HG02642 (cell line): ENCODE data around the gene DRICH1.
"Not testable (repeated sequence)": the region's sequence is repeated elsewhere in the genome, so short reads cannot be mapped to it uniquely, and the experiment has no call there.

Experiments used
- ATAC-seq: cut with Tn5 transposase; IDR thresholded peaks from one replicate; pipeline ENCODE4 v1.9.1; 2021; ENCODE audit warnings: mild to moderate bottlenecking; ENCODE audit not compliant: unreplicated experiment, poor library complexity

The DRICH1 gene, protein sequence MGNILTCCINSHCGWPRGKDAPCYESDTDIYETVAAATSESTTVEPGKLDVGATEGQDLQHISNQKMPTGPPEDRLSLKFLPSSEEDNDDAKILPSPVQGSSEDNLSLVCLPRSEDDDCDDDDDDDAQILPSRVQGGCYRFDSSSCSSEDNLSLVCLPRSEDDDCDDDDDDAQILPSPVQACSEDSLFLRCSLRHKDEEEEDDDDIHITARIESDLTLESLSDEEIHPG

GRCh38 chr22:23632178-23632577 is at the start of gene DRICH1:
TSS of gene DRICH1 (minus strand) at chr22:23632321. CDS start at chr22:23632023, 298 bp downstream.
- no peak for ATAC-seq

GRCh38 chr22:23681026-23681809 is 49.1 kb upstream of the DRICH1 start:
- ATAC-seq: no peak

DNA sequence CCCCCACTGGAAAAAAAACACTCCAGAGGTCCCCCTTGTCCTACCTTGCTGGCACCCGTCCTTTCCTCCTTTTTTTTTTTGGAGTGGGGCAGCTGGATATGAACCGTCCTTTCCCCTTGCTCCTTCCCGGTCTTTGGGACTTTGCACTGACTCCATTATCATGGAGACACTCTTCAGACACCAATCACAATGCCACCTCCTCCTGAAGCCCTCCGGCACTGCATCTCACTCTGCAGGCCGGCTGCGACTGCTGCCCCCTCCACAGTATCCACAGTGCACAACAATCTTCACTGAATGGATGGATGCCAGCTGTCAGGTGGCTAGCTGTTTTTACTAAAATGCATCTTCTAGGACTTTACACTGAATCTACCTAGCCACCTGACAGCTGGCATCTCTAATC is 46.0 kb upstream of the DRICH1 start:
- no peak for ATAC-seq

DNA sequence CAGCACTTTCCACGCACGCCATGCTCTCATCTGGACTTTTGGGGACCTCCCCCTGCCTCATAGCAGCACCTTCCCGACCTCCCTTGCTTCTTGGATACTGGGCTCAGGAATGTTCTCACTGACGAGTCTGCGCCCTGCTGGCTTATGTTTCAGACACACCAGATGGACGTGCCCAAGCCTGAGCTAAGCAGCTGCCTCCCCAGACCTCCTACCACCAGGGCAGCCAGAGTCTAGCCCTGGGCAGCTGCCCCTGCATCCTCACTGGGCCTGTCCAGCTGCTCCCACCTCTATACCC is 45.5 kb upstream of the DRICH1 start:
- ATAC-seq: no peak

DNA sequence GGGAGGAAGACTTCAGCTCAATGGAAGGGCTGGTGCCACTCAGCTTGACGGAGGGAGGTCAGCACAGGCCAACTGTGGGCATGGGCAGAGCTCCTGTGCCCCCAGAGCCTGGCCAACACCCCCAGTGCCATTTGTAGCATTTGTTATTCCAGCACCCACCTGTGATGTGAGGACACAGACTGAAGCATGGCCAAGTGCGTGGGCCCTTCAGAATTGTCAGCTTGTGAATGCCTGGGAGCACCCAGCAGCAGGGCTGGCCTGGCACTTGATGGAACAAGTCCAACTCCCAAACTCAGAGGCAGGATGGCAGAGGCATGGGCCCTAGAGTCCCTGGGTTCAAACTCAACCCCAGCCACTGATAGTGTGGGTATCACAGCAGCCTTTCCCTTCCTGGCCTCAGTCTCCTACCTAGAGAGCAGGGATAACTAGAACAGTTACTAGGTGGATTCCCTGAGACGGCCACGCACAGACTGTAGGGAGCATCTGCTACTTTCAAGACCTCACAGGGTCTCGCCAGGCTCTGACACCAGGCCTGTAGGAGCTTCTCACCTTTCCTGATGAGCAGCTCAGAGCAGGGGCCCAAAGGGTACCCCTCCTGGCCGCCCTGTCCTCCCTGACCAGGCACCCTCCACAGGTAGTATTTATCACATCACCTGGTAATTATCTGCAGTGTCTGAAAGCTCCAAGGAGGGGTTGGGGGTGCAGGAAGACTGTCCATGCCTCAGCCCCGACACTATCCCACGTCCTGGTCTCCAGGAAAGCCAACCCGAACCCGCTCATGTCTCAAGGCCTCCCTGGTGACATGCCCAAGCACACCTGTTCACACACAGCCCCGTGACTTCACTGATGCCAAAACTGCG is 45.0 kb upstream of the DRICH1 start:
- not testable (repeated sequence) for ATAC-seq

DNA sequence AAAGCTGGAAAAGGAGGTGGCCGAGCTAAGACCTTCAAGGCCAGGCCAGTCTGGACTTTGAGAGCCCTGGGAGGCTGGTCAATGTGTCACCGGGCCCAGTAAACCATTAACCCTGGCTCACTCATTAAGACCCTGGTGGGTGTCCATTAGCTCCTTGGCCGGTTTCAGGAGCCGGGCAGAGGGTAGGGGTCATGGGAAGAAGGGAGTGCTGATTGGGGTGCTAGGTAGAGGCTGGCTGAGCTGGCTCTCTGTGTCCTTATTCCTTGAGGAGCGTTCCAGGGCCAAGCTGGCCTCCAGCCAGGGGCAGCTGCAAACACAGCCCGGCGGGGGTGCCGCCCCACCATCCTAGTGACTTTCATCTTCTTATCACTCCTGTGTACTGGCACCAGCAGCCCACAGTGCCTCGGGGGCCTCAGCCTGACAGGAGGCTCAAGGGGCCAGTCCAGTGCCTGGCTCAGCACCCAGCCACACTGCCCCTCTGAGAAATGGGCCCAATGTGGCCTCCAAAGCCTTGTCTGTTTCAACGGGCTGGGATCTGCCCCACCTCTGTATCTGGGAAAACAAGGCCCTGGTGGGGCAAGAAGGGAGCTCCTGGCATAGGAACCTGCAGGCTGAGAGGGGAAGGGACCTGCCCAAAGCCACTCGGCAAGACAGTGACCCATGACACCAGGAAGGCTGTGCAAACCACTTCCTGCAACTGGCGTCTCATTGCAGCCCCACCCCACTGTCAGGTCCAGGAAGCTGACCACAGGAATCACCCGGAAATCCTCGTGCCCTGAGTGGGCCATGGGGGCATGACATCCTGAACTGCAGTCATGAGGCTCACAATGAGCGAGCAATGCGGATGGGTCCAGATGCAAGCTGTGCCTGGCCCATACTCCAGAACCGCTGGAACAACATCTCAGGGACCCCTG is 43.6 kb upstream of the DRICH1 start:
- ATAC-seq: no peak

- not testable (repeated sequence) for ATAC-seq
Observed at GRCh38 chr22:23674886-23675501, 42.9 kb upstream of the DRICH1 start.

DNA sequence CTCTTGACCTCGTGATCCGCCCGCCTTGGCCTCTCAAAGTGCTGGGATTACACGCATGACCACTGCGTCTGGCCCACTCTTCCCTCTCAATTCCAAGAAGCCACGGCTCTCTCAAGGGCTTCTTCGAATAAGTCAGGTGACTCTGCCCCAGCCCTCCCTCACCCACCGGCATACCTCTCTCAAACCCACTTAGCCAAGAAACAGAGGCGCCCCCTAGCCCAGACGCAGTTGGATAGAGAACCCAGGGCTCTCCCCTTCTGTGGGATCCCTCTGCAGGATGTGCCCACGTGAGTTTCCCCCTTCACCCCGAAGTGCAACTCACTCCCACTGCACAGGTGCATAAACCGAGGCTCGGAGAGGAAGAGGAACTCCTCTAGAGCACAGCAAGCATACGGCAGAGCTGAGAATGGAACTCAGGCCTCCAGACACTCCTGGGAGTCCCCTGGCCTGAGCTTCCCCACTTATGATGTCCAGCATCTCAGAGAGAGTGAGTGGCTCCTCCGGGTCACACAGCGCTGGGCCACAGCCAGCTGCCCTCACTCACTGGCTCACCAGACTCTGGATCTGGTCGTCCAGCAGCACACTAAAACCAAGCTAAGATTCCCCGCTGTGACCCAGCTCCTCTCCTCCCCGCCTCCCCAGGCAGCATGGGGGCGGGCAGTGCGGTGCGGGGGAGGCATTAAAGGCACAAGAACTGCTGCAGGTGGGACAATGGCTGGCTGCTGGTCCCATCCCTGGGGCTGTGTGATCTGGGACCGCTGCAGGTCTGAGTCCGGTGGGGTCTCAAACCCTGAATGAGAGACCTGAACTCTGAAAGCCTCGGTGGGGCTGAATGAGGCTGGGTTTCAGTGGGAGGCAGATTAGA is 41.9 kb upstream of the DRICH1 start:
- ATAC-seq: no peak

DNA sequence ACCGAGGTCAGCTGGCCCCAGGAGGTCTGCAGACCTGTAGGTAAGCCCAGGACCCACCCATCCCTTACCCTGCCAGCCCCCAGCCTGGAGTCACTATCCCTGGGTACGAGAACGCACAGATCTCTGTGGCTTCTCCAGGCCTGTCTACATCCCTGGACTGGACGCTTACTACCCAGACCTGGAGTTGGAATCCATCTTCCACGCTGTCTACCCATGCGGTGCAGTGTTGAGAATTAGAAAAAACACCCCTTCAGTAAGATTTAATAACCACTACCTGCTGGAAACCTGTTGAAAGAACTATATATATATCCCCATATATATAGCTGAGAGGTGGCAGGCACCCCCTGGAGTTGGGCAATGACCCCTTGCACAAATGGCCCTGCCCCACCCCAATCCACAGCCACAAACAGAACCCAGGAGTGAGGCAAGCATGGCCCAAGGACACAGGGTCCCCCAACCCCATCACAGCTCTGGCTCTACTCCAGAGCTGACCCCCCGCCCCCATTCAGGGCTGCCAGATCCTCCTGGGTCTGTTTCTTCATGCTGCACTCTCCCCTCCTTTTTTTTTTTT is 41.0 kb upstream of the DRICH1 start:
- ATAC-seq: no peak

GRCh38 chr22:23672307-23673049 is 40.4 kb upstream of the DRICH1 start:
- not testable (repeated sequence) for ATAC-seq

GRCh38 chr22:23671387-23671786 is 39.3 kb upstream of the DRICH1 start:
- not testable (repeated sequence) for ATAC-seq

DNA sequence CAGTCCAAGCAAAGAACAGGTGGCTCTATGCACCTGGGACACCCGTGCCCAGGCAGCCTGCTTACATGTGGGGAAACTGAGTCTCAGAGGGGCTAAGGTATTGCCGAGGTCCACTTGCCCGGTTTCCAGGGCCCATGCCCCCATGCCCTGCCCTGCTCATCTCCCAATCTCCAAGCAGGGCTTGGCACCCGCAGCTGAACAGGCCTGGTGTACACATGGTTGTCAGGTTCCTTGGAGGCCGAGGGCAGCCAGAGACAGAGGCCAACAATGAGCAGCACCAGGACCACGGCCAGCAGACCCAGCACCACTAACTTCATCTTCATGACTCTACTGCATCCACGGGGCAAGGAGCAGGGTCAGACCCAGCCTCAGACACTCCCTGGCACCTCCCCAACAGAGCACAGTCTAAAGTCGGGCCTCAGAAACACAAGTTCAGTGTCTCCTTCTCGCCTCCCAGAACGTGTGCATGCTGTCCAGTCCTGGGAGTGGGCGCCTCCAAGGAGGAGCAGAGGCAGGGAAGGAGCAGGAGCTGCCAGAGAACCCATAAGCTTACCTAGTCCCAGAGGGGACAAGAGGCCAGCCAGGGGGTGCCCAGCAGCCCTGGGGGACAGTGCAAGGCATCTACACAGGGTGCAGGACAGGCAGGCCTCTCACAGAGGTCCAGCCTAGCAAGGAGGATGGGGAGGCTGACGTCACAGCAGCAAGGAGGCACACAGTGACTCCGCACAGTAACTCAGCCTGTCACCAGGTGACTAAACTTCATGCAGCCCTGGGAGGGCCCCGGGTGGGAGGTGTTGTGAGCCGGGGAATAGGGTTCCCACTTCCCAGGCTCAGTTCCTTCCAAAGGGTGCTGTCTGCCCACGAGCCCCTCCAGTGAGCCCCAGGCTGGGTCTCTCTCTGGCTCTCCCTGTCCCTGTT is 38.5 kb upstream of the DRICH1 start:
- ATAC-seq: no peak

DNA sequence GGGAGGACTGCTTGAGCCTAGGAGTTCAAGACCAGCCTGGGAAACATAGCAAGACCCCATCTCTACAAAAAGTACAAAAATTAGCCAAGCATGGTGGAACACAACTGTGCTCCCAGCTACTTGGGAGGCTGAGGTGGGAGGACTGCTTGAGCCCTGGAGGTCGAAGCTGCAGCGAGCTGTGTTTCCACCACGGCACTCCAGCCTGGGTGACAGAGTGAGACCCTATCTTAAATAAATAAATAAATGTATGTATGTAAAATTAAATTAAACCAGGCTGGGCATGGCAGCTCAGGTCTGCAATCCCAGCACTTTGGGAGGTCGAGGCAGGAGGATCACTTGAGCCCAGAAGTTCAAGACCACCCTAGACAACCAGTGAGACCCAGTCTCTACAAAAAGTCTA is 28.3 kb upstream of the DRICH1 start:
- not testable (repeated sequence) for ATAC-seq

DNA sequence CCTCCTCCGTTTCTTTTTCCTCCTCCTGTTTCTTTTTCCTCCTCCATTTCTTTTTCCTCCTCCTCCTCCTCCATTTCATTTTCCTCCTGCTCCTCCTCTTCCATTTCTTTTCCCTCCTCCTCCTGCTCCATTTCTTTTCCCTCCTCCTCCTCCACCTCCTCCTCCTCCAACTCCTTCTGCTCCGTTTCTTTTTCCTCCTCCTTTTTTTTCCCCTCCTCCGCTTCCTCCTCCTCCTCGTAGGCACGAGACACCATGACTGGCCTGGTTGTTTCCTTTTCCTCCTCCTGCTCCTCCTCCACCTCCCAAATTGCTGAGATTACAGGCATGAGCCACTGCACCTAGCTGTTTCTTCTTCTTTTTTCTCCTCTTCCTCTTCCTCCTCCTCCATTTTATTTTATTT is 25.6 kb upstream of the DRICH1 start:
- ATAC-seq: no peak

GRCh38 chr22:23655891-23656475 is 23.9 kb upstream of the DRICH1 start:
- no peak for ATAC-seq

DNA sequence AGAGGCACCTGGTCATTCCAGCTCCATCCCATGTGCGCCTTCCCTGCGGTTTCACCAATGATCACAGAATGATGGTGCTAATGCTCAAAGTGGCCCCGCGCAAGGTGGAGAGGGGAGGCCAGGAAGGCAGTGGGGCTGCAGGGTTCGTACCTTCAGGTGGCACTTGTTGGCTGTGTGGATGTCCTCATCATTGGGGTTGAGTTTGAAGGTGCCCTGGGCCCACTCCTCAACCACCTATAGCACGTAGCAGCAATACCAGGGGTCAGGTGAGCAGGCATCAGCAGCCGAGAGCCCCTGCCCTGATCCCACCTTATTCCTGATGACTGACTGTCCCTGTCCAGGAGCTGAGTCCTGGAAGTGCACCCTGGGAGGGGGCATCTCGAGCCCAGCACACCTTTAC is 20.6 kb upstream of the DRICH1 start:
- ATAC-seq: no peak
